Fibroblast of skin of abdomen (primary cell): ENCODE data around the gene LDLR.
"Not testable (repeated sequence)": the region's sequence is repeated elsewhere in the genome, so short reads cannot be mapped to it uniquely, and the experiment has no call there.

Source experiments
- DNase-seq: peaks from one replicate; pipeline ENCODE4 v3.0.0-alpha.2; 2013

The LDLR gene

DNA sequence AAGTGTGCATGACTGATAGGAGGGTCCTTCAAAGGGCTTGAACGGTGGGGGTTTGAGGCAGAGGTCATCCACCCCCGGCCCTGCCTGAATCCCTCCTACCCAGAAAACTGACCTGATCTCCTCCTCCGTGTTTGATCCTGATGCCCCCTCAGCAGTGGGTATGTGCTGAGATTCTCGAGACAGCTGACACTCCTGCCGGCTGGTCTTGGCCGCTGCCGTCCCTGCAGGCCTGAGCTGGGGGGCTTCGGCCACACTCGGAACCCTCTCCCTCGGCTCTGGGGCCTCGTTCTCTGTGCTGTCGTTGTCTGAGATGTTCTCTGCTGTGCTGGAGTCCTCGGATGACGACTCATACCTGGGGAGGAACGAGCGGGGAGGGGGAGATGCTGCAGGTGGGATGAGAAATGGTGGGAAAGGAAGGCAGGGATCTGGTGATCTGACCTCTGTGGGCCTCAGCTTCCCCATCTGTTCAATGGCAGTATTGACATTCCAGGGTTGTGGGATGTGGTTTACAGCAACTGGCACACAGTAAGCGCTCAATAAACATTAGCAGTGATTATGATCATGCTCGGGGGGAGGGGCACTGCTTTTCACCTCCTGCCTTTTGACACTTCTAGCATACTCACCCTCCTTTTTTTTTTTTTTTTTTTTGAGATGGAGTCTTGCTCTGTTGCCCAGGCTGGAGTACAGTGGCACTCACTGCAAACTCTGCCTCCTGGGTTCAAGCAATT is 87.4 kb downstream of the LDLR start:
- no peak for DNase-seq

DNA sequence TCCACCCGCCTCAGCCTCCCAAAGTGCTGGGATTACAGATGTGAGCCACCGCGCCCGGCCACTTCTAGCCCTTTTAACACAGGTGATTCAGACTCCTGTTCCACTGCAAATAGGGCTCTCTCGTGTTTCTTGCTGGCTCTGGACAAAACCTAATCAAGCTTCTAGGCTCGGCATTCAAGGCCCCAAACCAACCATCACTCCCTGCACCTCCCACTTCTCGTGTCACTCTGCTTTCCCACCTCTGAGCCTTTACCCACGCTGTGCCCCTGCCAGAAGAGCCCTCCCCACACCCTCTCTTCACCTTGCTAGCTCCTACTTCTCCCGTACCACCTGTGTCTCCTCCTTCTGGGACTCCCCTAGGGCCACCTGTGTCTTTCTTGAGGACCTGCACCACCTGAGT is 88.3 kb downstream of the LDLR start:
- no peak for DNase-seq

DNA sequence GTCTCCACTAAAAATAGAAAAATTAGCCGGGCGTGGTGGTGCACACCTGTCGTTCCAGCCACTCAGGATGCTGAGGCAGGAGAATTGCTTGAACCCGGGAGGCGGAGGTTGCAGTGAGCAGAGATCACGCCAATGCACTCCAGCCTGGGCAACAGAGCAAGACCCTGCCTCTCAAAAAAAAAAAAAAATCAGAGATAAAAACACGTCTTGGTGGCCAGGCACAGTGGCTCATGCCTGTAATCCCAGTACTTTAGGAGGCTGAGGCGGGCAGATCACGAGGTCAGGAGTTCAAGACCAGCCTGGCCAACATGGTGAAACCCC is 89.8 kb downstream of the LDLR start:
- not testable (repeated sequence) for DNase-seq

DNA sequence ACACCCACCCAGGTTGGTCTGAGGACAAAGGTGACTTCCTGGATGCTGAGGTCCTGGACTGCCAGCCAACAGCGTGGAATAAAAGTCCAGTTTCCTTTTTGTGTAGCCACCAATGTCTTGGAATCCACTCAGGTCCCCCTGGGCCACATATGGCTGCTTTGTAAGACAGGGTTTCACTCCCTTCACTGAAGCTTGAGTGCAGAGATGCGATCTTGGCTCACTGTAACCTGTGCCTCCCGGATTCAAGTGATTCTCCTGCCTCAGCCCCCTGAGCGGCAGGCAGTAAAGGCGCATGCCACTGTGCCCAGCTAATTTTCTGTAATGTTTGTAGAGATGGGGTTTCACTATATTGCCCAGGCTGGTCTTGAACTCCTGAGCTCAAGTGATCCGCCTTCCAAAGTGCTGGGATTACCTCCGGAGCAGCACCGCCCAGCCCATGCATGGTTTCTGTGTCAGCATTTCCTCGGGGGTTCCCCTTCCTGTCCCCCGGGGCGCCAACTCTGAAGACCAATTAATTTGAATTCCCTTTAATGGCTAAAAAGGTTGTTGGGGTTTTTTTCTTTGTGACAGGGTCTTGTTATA is 90.5 kb downstream of the LDLR start:
- DNase-seq: no peak

DNA sequence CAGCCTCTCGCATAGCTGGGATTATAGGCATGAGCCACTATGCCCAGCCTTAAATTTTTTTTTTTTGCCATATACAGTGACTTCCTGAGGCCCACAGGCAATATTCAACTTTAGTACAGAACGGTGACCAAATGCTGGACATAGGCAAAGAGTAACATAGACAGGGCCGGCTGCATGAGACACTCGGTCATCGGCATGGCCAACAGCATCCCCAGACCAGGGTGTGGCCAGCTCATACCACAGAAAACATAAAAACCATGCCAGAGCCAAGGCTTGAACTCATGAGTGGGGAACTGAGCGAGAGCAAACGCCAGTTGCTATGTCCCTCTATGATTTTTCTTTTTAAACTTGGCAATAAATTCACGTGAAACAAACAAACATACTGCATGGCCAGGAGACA is 91.1 kb downstream of the LDLR start:
- no peak for DNase-seq

DNA sequence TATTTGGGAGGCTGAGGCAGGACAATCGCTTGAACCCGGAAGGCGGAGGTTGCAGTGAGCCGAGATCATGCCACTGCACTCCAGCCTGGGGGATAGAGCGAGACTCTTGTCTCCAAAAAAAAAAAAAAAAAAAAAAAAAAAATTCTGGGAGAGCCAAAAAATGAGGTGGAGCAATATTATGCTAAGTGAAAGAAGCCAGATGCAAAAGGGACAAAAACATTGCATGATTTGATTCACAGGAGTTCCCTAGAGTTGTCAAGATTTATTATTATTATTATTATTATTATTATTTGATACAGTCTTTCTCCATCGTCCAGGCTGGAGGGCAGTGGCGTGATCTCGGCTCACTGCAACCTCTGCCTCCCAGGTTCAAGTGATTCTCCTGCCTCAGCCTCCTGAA is 91.7 kb downstream of the LDLR start:
- DNase-seq: not testable (repeated sequence)

DNA sequence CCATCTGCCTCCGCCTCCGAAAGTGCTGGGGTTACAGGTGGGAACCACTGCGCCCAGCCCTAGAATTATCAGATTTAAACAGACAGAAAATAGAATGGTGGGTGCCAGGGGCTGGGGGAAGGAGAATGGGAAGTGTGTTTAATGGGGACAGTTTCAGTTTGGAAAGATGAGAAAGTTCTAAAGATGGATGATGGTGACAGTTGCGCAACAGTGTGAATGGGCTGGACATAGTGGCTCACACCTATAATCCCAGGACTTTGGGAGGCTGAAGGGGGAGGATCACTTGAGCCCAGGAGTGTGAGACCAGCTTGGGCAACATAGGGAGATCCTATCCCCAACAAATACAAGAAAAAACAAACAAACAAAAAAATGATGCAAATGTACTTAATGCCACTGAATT is 92.2 kb downstream of the LDLR start:
- no peak for DNase-seq
